HL-60 (cell line): ENCODE data around the gene GDPD5.

Experiments used
- DNase-seq, 2 experiments: peaks; one replicate each; pipeline ENCODE4 v3.0.0-alpha.2; 2010 to 2020; ENCODE audit warnings: low read depth in 1 of 2, low spot score in 1 of 2
- H3K27ac ChIP-seq: fragments of 250-450 bp; sonication (Bioruptor Pico); replicated peaks from 2 replicates; pipeline ENCODE4 v1.5.1; 2020; ENCODE audit warnings: mild to moderate bottlenecking, moderate library complexity
- H3K27me3 ChIP-seq: fragments of 250-450 bp; sonication (Bioruptor Pico); 2 replicates; pipeline ENCODE4 v1.5.1; 2021; ENCODE audit warnings: mild to moderate bottlenecking, moderate library complexity; ENCODE audit not compliant: insufficient read depth, poor library complexity, severe bottlenecking
- H3K4me3 ChIP-seq: replicated peaks from 2 replicates; pipeline ENCODE4 v1.5.1; 2011; ENCODE audit warnings: mild to moderate bottlenecking, control low read depth, low read length; ENCODE audit not compliant: insufficient read depth
- GABPA ChIP-seq: IDR thresholded peaks from 2 replicates; pipeline ENCODE4 v1.6.1; 2012; ENCODE audit warnings: low read depth
- POLR2AphosphoS5 ChIP-seq: IDR thresholded peaks from 2 replicates; pipeline ENCODE4 v1.6.1; 2012; ENCODE audit warnings: low read depth
- SPI1 ChIP-seq: IDR thresholded peaks from 2 replicates; pipeline ENCODE4 v1.6.1; 2012; ENCODE audit warnings: low read depth, mild to moderate bottlenecking, borderline replicate concordance
- TF ChIP-seq, protein P1 (sequence below): IDR thresholded peaks from 2 replicates; pipeline ENCODE4 v1.6.1; 2012; ENCODE audit warnings: low read depth; ENCODE audit not compliant: insufficient replicate concordance
- TF ChIP-seq, protein P2 (sequence below): IDR thresholded peaks from one replicate; pipeline ENCODE4 v1.5.1; 2011; ENCODE audit warnings: low read length, control low read depth, inconsistent platforms; ENCODE audit not compliant: insufficient read depth

GDPD5 gene

GRCh38 chr11:75555079-75555811 is 29.5 kb upstream of the GDPD5 start:
- no peak for DNase-seq
- no peaks in the 10 kb centered on the region for H3K27me3 ChIP-seq
- no peak overlapping the region for H3K4me3 ChIP-seq
- H3K27ac ChIP-seq: no peak overlapping the region
- no peak for TF ChIP-seq GABPA
- TF ChIP-seq, protein P1, sequence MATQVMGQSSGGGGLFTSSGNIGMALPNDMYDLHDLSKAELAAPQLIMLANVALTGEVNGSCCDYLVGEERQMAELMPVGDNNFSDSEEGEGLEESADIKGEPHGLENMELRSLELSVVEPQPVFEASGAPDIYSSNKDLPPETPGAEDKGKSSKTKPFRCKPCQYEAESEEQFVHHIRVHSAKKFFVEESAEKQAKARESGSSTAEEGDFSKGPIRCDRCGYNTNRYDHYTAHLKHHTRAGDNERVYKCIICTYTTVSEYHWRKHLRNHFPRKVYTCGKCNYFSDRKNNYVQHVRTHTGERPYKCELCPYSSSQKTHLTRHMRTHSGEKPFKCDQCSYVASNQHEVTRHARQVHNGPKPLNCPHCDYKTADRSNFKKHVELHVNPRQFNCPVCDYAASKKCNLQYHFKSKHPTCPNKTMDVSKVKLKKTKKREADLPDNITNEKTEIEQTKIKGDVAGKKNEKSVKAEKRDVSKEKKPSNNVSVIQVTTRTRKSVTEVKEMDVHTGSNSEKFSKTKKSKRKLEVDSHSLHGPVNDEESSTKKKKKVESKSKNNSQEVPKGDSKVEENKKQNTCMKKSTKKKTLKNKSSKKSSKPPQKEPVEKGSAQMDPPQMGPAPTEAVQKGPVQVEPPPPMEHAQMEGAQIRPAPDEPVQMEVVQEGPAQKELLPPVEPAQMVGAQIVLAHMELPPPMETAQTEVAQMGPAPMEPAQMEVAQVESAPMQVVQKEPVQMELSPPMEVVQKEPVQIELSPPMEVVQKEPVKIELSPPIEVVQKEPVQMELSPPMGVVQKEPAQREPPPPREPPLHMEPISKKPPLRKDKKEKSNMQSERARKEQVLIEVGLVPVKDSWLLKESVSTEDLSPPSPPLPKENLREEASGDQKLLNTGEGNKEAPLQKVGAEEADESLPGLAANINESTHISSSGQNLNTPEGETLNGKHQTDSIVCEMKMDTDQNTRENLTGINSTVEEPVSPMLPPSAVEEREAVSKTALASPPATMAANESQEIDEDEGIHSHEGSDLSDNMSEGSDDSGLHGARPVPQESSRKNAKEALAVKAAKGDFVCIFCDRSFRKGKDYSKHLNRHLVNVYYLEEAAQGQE: no peak
- TF ChIP-seq SPI1: no peak
- TF ChIP-seq POLR2AphosphoS5: no peak
- TF ChIP-seq, protein P2, sequence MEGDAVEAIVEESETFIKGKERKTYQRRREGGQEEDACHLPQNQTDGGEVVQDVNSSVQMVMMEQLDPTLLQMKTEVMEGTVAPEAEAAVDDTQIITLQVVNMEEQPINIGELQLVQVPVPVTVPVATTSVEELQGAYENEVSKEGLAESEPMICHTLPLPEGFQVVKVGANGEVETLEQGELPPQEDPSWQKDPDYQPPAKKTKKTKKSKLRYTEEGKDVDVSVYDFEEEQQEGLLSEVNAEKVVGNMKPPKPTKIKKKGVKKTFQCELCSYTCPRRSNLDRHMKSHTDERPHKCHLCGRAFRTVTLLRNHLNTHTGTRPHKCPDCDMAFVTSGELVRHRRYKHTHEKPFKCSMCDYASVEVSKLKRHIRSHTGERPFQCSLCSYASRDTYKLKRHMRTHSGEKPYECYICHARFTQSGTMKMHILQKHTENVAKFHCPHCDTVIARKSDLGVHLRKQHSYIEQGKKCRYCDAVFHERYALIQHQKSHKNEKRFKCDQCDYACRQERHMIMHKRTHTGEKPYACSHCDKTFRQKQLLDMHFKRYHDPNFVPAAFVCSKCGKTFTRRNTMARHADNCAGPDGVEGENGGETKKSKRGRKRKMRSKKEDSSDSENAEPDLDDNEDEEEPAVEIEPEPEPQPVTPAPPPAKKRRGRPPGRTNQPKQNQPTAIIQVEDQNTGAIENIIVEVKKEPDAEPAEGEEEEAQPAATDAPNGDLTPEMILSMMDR: no peak

- H3K4me3 ChIP-seq: no peak overlapping the region
- DNase-seq: no peak
- TF ChIP-seq, protein P1: no peak
- TF ChIP-seq SPI1: no peak
- TF ChIP-seq GABPA: no peak
- TF ChIP-seq, protein P2: no peak
- TF ChIP-seq POLR2AphosphoS5: no peak
- no peak overlapping the region for H3K27ac ChIP-seq
- no peaks in the 10 kb centered on the region for H3K27me3 ChIP-seq
Observed at GRCh38 chr11:75554258-75555022, 28.7 kb upstream of the GDPD5 start.

DNA sequence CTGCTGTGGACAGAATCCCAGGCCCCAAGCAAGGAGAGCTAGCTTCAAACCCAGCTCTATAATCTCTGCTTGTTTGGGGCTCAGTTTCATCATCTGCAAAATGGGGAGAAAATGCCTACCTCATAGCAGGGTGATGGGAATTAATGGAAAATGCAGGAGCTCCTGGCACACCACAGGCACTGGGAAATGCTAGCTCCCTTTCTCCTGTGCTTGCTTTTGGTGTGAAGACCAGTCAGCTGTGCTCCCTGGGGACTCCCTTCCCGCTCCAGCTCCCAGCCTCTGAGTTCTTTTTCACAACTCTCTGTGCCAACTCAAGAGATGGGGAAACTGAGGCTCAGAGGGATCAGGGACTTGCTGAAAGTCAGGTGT is 28.1 kb upstream of the GDPD5 start:
- TF ChIP-seq, protein P1: no peak
- TF ChIP-seq, protein P2: no peak
- TF ChIP-seq GABPA (no peak), SPI1 (no peak), POLR2AphosphoS5 (no peak)
- no peak overlapping the region for H3K27ac ChIP-seq
- no peak for DNase-seq
- H3K27me3 ChIP-seq: no peaks in the 10 kb centered on the region
- no peak overlapping the region for H3K4me3 ChIP-seq
